Activated naive CD4-positive, alpha-beta T cell treated with anti-CD3 and anti-CD28 coated beads, Interleukin-2, amount 10 ng/mL, durations not matched to agents 7 days and 5 days (primary cell): Measurements from ENCODE around the gene FRMD4B.

Source experiments
- CTCF ChIA-PET: fragments of 350-600 bp; sonication (Branson Sonifier 250); formaldehyde crosslinking; loops from one replicate; lab custom pipeline; 2021; ENCODE audit warnings: antibody characterized with exemption; lab: Charles Lee
- DNase-seq: peaks from one replicate; pipeline ENCODE4 v3.0.0-alpha.2; 2020
- H3K27ac Mint-ChIP-seq: one replicate; pipeline ENCODE4 v1.8.0; 2021; ENCODE audit warnings: mild to moderate bottlenecking, moderate library complexity, mixed read lengths
- H3K27me3 Mint-ChIP-seq: one replicate; pipeline ENCODE4 v1.8.0; 2021; ENCODE audit warnings: mild to moderate bottlenecking, mixed read lengths
- H3K36me3 Mint-ChIP-seq: one replicate; pipeline ENCODE4 v1.8.0; 2021; ENCODE audit warnings: mixed read lengths
- H3K4me1 Mint-ChIP-seq: one replicate; pipeline ENCODE4 v1.8.0; 2021; ENCODE audit warnings: mixed read lengths
- H3K4me3 Mint-ChIP-seq: one replicate; pipeline ENCODE4 v1.8.0; 2021; ENCODE audit warnings: mild to moderate bottlenecking, moderate library complexity, mixed read lengths
- H3K9me3 Mint-ChIP-seq: one replicate; pipeline ENCODE4 v1.8.0; 2021; ENCODE audit warnings: mixed read lengths

Gene FRMD4B

DNA sequence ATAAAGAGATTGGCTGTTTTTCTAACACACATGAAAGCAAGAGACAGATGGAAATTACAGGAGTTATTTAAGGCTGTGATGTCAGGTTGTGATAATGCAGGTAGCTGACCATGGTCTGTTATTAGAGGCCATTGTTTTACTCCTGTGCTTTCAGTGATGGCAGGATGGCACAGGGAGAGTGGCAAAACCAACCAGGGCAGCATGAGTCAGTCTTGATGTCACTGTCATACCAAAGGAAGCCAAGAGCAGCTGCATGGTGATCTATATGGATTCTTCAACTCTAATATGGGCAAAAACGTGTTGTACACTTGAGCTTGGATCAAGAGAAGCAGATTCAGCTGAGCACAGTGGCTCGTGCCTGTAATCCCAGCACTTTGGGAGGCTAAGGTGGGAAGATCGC is 171.6 kb downstream of the FRMD4B start:
- Mint-ChIP-seq H3K9me3 (no peaks in the 10 kb centered on the region), H3K27me3 (no peaks in the 10 kb centered on the region), H3K36me3 (peaks cover 13% of the 10 kb centered on the region), H3K4me3 (no peak overlapping the region), H3K27ac (no peak overlapping the region), H3K4me1 (peaks cover 40% of the 10 kb centered on the region)
- no peak for DNase-seq
- CTCF ChIA-PET, result interaction anchor here (1.5 kb wide), 1 partner anchor 20 kb away, joined by 3 read pairs; no protein-coding TSS in a partner anchor

DNA sequence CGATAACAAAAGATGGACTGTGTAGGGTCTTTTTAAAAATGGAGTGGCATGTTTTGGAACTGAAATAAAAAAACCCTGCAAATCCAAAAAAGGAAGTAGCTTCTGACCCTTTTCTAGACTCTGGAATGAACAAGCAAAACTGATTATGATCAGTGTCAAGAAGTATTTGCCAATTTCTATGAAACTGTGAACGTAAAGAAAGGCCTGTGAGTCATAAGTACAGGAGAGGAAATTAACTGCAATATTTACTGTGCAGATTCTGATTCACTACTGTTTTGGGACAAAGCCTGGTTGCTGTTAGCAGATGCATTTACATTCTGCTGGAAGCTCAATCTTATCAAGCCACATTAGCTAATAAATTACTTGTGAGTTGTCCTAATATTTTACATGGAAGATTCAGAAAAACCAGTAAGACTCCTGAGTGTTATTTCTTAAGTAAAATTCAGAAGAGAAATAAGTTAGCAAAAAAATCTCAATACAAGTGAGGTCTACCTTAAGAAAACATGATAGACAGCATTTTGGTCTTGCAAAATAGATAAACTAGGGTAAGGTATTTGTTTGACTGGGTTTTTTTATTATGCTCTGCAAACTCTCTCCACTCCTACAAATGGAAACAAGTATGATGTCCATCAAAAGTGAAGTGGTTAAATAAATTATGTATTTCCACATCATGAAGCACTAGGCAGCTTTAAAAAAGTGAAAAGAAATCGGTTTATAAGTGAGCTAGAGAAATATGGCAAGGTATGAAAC is 173.3 kb downstream of the FRMD4B start:
- H3K9me3 Mint-ChIP-seq, result no peaks in the 10 kb centered on the region
- H3K27ac Mint-ChIP-seq, result peak overlapping the region; percentile 86
- CTCF ChIA-PET, result interaction anchor here (0.6 to 1.6 kb wide), 4 partner anchors 12 to 164 kb away, joined by 3 to 8 read pairs (median 4); no protein-coding TSS in a partner anchor
- H3K27me3 Mint-ChIP-seq, result no peaks in the 10 kb centered on the region
- no peak for DNase-seq
- H3K4me3 Mint-ChIP-seq, result no peak overlapping the region
- H3K36me3 Mint-ChIP-seq, result peaks cover 12% of the 10 kb centered on the region
- H3K4me1 Mint-ChIP-seq, result peaks cover 46% of the 10 kb centered on the region

DNA sequence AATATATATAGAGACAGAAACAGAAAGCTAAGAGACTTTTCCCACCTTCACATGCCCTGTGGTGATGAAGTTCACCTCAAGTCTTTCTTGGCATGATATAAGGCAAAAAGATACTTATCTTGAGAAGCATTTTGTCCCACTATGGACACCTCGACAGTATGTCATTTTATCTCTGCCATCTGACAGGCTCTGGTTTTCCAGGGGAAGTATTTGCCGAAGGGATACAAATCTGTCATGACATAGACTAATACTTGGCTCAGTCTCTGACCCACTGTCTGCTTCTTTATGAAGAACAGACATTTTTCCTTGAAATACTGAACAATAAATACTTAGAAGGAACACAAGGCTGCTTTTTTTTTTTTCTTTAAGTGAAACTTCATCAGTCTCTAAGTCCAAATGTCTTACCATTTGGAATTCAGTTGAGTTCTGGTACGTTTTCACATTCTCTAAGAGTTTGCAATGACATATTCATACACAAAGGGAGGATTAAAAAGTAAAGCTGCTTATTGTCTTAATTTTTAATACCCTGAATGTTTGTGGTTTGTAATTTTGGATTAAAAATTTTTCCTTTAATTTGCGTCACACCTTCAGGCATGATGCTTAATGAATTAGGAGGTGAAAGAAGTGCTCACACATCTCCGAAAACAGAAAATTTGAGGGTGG is 175.7 kb downstream of the FRMD4B start:
- H3K4me3 Mint-ChIP-seq, result no peak overlapping the region
- H3K36me3 Mint-ChIP-seq, result peaks cover 9% of the 10 kb centered on the region
- CTCF ChIA-PET, result interaction anchor here (0.9 to 2.0 kb wide), 2 partner anchors 9 to 10 kb away, joined by 3 to 10 read pairs; no protein-coding TSS in a partner anchor
- H3K27me3 Mint-ChIP-seq, result no peaks in the 10 kb centered on the region
- DNase-seq, result no peak
- no peak overlapping the region for H3K27ac Mint-ChIP-seq
- no peaks in the 10 kb centered on the region for H3K9me3 Mint-ChIP-seq
- peaks cover 66% of the 10 kb centered on the region for H3K4me1 Mint-ChIP-seq

DNA sequence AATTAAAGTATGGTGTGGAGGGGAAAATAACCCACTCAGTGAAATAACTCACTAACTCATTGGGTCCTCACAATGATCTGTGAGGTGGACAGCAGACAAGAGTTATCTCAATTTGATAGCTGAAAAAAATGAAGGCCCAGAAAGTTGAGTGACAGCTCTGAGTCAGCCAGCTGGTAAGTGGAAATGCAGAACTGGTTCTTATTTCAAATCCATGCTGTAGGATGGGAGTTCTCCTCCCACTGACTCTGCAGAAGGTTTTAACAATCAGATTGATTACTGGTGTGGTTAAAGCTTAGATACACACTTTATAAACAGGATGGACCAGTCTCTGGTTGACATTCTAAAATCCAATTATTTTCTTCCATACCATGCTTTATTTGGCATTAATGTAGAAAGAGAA is 176.5 kb downstream of the FRMD4B start:
- DNase-seq, result no peak
- Mint-ChIP-seq H3K27me3 (no peaks in the 10 kb centered on the region), H3K4me1 (peaks cover 69% of the 10 kb centered on the region), H3K4me3 (no peak overlapping the region), H3K27ac (no peak overlapping the region), H3K36me3 (peaks cover 9% of the 10 kb centered on the region), H3K9me3 (no peaks in the 10 kb centered on the region)
- CTCF ChIA-PET, result interaction anchor here (0.9 to 2.0 kb wide), 2 partner anchors 8 to 10 kb away, joined by 3 to 10 read pairs; no protein-coding TSS in a partner anchor

DNA sequence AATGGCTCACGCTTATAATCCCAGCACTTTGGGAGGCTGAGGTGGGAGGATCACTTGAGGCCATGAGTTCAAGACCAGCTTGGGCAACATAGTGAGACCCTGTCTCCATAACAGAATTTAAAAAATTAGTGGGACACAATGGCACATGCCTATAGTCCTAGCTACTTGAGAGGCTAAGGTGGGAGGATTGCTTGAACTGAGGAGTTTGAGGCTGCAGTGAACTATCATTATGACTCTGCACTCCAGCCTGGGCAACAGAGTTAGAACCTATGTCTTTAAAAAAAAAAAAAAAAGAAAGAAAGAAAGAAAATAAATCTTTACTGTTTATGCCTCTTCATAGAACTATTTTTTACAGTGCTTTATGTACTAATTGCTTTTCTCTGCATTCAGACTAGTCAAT is 178.9 kb downstream of the FRMD4B start:
- DNase-seq, result no peak
- H3K4me1 Mint-ChIP-seq, result peaks cover 63% of the 10 kb centered on the region
- H3K9me3 Mint-ChIP-seq, result no peaks in the 10 kb centered on the region
- H3K4me3 Mint-ChIP-seq, result no peak overlapping the region
- peaks cover 12% of the 10 kb centered on the region for H3K36me3 Mint-ChIP-seq
- H3K27me3 Mint-ChIP-seq, result no peaks in the 10 kb centered on the region
- peak overlapping the region; percentile 33 for H3K27ac Mint-ChIP-seq
- CTCF ChIA-PET, result interaction anchor here (1.2 to 1.6 kb wide), 2 partner anchors 45 to 99 kb away, joined by 4 read pairs; no protein-coding TSS in a partner anchor

DNA sequence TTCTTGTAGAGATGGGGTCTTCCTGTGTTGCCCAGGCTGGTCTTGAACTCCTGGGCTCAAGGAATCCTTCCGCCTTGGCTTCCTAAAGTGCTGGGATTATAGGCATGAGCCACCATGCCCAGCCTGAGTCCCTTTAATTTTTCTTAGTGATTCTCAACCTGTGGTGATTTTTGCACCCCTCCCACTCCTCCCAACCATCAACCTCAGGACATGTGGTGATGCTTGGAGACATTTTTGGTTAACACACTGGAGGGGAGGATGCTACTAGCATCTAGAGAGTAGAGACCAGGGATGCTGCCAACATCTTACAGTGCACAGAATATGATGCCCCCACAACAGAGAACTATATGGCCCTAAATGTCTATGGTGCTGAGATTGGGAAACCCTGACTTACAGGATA is 180.5 kb downstream of the FRMD4B start:
- H3K4me3 Mint-ChIP-seq, result no peak overlapping the region
- CTCF ChIA-PET, result interaction anchor here (1.6 kb wide), 1 partner anchor 43 kb away, joined by 4 read pairs; no protein-coding TSS in a partner anchor
- no peaks in the 10 kb centered on the region for H3K9me3 Mint-ChIP-seq
- H3K4me1 Mint-ChIP-seq, result peaks cover 61% of the 10 kb centered on the region
- peak overlapping the region; percentile 92 for H3K27ac Mint-ChIP-seq
- H3K36me3 Mint-ChIP-seq, result peaks cover 12% of the 10 kb centered on the region
- no peak for DNase-seq
- H3K27me3 Mint-ChIP-seq, result no peaks in the 10 kb centered on the region

DNA sequence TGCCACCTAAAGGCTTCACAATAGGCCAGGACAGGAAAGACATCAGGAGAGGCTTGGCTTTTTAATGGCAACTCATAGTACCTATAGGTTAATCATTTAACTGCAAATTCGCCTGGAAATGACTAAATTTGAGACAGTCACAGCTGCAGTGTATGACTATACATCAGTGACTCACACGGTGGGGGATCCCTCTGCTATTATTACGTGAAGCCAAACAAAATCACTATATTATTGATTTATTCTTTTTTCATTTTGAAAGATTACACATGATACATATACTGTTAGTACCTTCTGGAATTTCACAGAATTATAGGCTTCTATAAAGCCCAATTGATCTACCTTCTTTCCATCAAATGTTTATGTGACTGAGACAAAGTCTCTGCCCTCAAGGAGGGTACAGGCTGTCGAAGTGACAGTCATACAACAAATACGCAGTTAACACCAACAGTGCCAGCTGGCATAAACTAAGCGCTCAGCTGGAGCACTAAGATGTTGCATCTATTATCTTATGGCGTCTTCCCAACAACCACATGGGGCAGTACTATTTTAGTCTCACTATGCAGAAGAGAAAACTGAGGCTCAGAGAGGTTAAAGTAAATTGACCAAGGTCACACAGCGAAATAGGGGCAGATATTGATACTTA is 181.5 kb downstream of the FRMD4B start:
- no peak for DNase-seq
- Mint-ChIP-seq H3K27me3 (no peaks in the 10 kb centered on the region), H3K27ac (no peak overlapping the region), H3K36me3 (peaks cover 9% of the 10 kb centered on the region), H3K4me3 (no peak overlapping the region), H3K9me3 (no peaks in the 10 kb centered on the region), H3K4me1 (peaks cover 60% of the 10 kb centered on the region)
- CTCF ChIA-PET, result no interaction called here

DNA sequence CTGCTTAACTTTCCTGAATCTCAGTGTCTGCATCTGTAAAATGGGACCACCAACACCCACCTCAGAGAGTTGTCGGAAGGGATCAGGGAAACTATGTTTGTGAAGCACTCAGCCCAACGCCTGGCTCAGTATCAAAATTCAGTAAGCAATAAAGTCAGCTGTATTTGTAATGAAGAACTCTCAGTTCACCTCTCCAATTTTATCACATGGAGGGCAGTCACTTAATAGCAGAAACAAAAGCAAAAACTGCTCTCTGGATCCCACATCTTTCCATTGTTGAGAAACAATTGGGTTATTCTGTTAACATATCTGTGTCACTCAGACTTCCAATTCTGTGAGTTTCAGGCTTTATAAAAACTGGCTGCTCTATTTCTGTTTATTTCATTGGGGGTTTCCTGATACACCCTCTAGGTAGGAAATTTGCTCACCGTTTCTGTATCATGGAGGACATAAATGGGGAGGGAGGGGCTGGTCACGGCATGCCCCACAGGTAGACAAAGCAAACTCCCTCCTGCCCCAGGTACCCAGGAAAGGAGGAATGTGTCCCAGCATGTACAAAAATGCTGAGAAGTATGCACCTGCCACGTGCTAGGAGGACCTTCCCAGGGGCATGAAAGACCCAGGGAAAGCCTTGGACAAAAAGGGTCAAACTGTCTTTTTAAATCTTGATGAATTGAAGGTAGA is 182.1 kb downstream of the FRMD4B start:
- Mint-ChIP-seq H3K27me3 (no peaks in the 10 kb centered on the region), H3K4me1 (peaks cover 64% of the 10 kb centered on the region), H3K36me3 (peaks cover 8% of the 10 kb centered on the region), H3K27ac (no peak overlapping the region), H3K4me3 (no peak overlapping the region), H3K9me3 (no peaks in the 10 kb centered on the region)
- CTCF ChIA-PET, result interaction anchor here (0.9 kb wide), 1 partner anchor 9 kb away, joined by 3 read pairs; no protein-coding TSS in a partner anchor
- DNase-seq, result no peak

DNA sequence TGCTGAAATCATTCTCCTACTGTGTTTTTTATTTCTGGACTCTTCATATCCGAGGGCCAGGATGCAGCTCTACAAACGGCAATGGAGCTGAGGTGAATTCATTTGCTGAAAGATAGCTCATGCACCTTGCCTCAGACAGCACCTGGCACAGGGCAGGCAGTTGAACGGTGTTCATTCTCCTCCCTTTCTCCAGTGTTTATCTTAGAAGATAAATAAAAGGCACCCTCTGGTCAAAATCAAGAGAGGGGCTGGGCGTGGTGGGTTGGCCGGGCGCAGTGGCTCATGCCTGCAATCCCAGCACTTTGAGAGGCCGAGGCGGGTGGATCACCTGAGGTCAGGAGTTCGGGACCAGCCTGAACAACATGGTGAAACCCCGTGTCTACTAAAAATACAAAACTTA is 184.2 kb downstream of the FRMD4B start:
- H3K4me1 Mint-ChIP-seq, result peaks cover 76% of the 10 kb centered on the region
- H3K27ac Mint-ChIP-seq, result no peak overlapping the region
- no peaks in the 10 kb centered on the region for H3K9me3 Mint-ChIP-seq
- peaks cover 16% of the 10 kb centered on the region for H3K36me3 Mint-ChIP-seq
- no peak for DNase-seq
- CTCF ChIA-PET, result interaction anchor here (0.7 to 1.1 kb wide), 3 partner anchors 8 to 110 kb away, joined by 3 read pairs; no protein-coding TSS in a partner anchor
- H3K4me3 Mint-ChIP-seq, result no peak overlapping the region
- H3K27me3 Mint-ChIP-seq, result no peaks in the 10 kb centered on the region

DNA sequence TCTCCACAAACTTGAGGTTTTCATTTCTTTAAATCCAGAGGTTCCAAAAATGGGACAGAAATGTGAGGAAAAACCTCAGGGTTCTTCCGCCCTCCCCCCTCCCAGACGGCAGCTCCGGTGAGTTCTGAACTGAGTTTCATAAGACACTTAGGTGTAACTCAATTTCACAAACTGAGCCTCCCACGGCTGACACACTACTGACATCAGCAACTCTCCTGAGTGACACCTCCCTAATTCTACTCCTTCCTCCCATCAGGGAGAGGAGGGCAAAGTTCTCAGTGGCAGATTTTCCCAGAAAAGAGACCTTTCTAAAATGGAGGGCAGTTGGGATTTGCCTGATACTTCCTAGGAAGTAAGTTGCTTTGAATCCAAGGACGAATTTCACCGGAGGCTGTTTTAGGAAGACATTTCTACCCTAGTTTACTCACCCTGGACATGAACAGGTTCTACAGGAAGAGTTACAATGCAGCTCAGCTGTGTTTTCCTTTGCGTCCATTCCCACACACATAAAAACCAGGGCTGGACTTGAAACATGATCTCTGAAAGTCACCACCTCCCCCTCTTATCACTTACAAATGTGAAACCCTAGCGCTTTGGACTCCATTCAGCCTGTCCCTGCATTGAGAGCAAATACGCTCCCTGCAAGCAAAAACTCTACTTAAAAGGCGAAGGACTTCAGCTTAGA is 185.4 kb downstream of the FRMD4B start:
- peak overlapping the region; percentile 80 for H3K4me3 Mint-ChIP-seq
- peak; percentile 52 for DNase-seq
- no peaks in the 10 kb centered on the region for H3K27me3 Mint-ChIP-seq
- CTCF ChIA-PET, result interaction anchor here (0.6 to 2.1 kb wide), 6 partner anchors 9 to 106 kb away, joined by 3 to 11 read pairs (median 6); no protein-coding TSS in a partner anchor
- H3K9me3 Mint-ChIP-seq, result no peaks in the 10 kb centered on the region
- peak overlapping the region; percentile 95 for H3K27ac Mint-ChIP-seq
- H3K36me3 Mint-ChIP-seq, result peaks cover 25% of the 10 kb centered on the region
- H3K4me1 Mint-ChIP-seq, result peaks cover 67% of the 10 kb centered on the region

DNA sequence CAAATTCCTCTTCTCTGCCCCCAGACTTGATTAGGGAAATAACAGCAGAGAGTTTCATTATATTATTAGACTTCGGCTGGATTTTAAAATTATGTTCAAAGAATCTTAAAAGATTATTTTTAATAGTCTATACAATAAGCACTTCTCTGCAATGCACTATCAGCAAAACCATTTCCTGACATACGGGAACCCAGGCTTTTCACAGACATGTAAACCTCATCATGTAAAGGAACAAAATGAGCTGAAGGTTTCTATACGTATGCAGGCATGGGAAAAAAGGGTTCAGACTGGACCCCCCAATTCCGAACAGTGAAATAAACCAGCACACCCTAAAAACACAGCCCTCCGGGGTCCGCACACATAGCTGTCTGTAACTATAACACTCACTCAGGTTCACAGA is 185.9 kb downstream of the FRMD4B start:
- Mint-ChIP-seq H3K27ac (peak overlapping the region; percentile 95), H3K27me3 (no peaks in the 10 kb centered on the region), H3K36me3 (peaks cover 30% of the 10 kb centered on the region), H3K4me3 (peak overlapping the region; percentile 80), H3K9me3 (no peaks in the 10 kb centered on the region), H3K4me1 (peaks cover 63% of the 10 kb centered on the region)
- CTCF ChIA-PET, result interaction anchor here (0.9 to 2.1 kb wide), 5 partner anchors 9 to 106 kb away, joined by 3 to 11 read pairs (median 10); no protein-coding TSS in a partner anchor
- DNase-seq, result no peak

DNA sequence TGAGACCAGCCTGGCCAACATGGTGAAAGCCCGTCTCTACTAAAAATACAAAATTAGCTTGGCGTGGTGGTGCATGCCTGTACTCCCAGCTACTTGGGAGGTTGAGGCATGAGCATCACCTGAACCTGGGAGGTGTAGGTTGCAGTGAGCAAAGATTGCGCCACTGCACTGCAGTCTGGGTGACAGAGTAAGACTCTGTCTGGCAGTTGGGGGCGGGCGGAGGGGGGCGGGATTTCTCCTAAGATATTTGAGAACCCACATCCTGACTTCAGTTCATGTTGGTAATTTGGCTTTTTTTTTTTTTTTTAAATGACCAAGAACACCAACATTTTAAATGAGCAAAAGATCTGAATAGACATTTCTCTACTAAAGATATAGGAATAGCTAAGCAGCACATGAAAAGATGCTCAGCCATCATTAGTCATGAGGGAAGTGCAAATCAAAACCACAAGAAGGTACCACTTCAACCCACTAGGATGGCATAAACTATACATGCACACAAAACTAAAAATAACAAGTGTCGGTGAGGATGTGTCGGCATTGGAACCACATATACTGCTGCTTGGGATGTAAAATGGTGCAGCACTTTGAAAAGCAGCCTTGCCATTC is 187.9 kb downstream of the FRMD4B start:
- H3K27me3 Mint-ChIP-seq, result no peaks in the 10 kb centered on the region
- H3K27ac Mint-ChIP-seq, result peak overlapping the region; percentile 95
- H3K4me3 Mint-ChIP-seq, result peak overlapping the region; percentile 80
- CTCF ChIA-PET, result interaction anchor here (0.7 to 0.9 kb wide), 2 partner anchors 38 to 109 kb away, joined by 3 read pairs; no protein-coding TSS in a partner anchor
- no peaks in the 10 kb centered on the region for H3K9me3 Mint-ChIP-seq
- DNase-seq, result peak; percentile 74
- peaks cover 53% of the 10 kb centered on the region for H3K4me1 Mint-ChIP-seq
- H3K36me3 Mint-ChIP-seq, result peaks cover 41% of the 10 kb centered on the region
